Esophagus squamous epithelium (tissue), 5 donors: Measurements from ENCODE around the gene AGMO. TPM values are rescaled to one million over a fixed set of nuclear protein-coding genes. Genes with fewer than 3 reads are reported as not detected.
"Not testable (repeated sequence)": the region's sequence is repeated elsewhere in the genome, so short reads cannot be mapped to it uniquely, and the experiment has no call there.

Experiments used
- DNase-seq: peaks from one replicate; lab custom pipeline; 2025; lab: John Stamatoyannopoulos, UW
- H3K27ac ChIP-seq, 4 donors: fragments of 200-600 bp; sonication (generic); one replicate each; pipeline ENCODE4 v1.5.1; 2016 to 2019; ENCODE audit warnings: mild to moderate bottlenecking in 1 of 4
- H3K27me3 ChIP-seq, 4 donors: fragments of 200-600 bp; sonication (generic); 1 replicate in 3 of 4; 2 replicates in 1 of 4; pipeline versions ENCODE4 v1.5.1 to v1.6.0; 2017 to 2021; ENCODE audit warnings: antibody characterized with exemption in 1 of 4
- H3K36me3 ChIP-seq, 3 donors: fragments of 200-600 bp; sonication (generic); one replicate each; pipeline ENCODE4 v1.5.1; 2016 to 2019
- H3K4me1 ChIP-seq, 3 donors: fragments of 200-600 bp; sonication (generic); one replicate each; pipeline ENCODE4 v1.5.1; 2017 to 2019
- H3K4me3 ChIP-seq, 4 donors: fragments of 200-600 bp; sonication (generic); 1 replicate in 3 of 4; 2 replicates in 1 of 4; pipeline ENCODE4 v1.5.1; 2016 to 2019; ENCODE audit warnings: mild to moderate bottlenecking in 2 of 4, moderate library complexity in 1 of 4
- H3K9me3 ChIP-seq, 3 donors: fragments of 200-600 bp; sonication (generic); one replicate each; pipeline ENCODE4 v1.5.1; 2016 to 2019
- POLR2A ChIP-seq, 4 donors: fragments of 450-650 bp; IDR thresholded peaks; one replicate each; pipeline ENCODE4 v1.6.1; 2017; ENCODE audit warnings: antibody characterized with exemption in 4 of 4, mild to moderate bottlenecking in 4 of 4, moderate library complexity in 3 of 4
- WGBS, 2 donors: methylation state at CpG; one replicate each; pipeline ENCODE4 v1.1.5; 2018; 5-methylcytosine and 5-hydroxymethylcytosine counted together
- intact Hi-C: fragments of 100-400 bp; cut with DNase I; formaldehyde crosslinking; loops from one replicate; pipeline ENCODE4 v1.15.0; 2022
- total RNA-seq, 4 donors: library from RNA; depleted of rRNA; stranded (reverse); fragments of >200 nt; gene quantifications; one replicate each; pipeline ENCODE4 v1.1.0, GENCODE V29; 2016
- TF ChIP-seq, protein P1 (sequence below), 6 experiments: fragments of 450-650 bp in 4 of 6; fragments of 200-600 bp in 2 of 6; sonication (generic) in 2 of 6; IDR thresholded peaks; one replicate each; pipeline ENCODE4 v1.5.1; 2016 to 2019; ENCODE audit warnings: antibody characterized with exemption in 6 of 6, mild to moderate bottlenecking in 4 of 6, moderate library complexity in 4 of 6
- donor health status: DM: yes; HTN: yes; CAD: no.

Gene AGMO
- total RNA-seq, 4 donors from 2014 or later: 0.38 to 0.53 TPM; not detected in 2

DNA sequence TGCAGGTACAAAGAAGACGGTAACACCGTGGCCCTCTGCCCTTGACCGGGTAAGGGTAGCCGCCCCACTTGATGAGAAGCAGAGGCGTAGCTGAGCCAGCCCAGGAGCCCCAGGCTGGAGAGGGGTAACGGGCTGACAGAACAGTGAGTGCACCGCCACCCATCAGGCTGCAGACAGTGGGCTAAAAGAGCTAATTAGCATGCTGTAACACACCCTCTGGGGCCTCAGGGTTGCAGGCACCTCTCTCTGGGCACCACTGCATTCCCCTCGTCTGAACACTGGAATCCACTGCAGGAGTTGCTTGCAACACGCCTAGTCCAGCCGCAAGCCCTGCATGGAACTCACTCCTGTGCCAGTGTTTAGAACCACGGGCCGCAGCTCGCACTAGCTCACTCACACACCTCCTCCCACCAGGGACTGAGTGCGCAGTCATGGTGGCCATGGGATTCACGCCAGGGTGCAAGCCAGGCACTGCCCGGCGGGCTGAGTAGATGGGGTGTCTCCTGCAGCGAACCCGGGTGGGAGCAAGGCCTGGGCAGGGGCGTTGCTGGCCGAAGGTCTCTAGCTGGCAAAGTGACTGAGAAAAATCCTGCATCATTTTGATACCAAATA lies 36.1 kb downstream of the AGMO start:
- no peak for DNase-seq
- H3K27me3 ChIP-seq: no peaks in the 10 kb centered on the region
- H3K27ac ChIP-seq: no peak overlapping the region
- WGBS, 2 donors: 96% methylated on average over 11 to 14 of the region's 21 CpGs
- no peaks in the 10 kb centered on the region for H3K36me3 ChIP-seq
- no peaks in the 10 kb centered on the region for H3K9me3 ChIP-seq
- H3K4me1 ChIP-seq: no peaks in the 10 kb centered on the region
- intact Hi-C loops: no loop called here
- H3K4me3 ChIP-seq: no peak overlapping the region
- TF ChIP-seq POLR2A (IDR thresholded peaks at IDR 0.05): no peak
- TF ChIP-seq, protein P1, sequence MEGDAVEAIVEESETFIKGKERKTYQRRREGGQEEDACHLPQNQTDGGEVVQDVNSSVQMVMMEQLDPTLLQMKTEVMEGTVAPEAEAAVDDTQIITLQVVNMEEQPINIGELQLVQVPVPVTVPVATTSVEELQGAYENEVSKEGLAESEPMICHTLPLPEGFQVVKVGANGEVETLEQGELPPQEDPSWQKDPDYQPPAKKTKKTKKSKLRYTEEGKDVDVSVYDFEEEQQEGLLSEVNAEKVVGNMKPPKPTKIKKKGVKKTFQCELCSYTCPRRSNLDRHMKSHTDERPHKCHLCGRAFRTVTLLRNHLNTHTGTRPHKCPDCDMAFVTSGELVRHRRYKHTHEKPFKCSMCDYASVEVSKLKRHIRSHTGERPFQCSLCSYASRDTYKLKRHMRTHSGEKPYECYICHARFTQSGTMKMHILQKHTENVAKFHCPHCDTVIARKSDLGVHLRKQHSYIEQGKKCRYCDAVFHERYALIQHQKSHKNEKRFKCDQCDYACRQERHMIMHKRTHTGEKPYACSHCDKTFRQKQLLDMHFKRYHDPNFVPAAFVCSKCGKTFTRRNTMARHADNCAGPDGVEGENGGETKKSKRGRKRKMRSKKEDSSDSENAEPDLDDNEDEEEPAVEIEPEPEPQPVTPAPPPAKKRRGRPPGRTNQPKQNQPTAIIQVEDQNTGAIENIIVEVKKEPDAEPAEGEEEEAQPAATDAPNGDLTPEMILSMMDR (IDR thresholded peaks at IDR 0.05): no peak

DNA sequence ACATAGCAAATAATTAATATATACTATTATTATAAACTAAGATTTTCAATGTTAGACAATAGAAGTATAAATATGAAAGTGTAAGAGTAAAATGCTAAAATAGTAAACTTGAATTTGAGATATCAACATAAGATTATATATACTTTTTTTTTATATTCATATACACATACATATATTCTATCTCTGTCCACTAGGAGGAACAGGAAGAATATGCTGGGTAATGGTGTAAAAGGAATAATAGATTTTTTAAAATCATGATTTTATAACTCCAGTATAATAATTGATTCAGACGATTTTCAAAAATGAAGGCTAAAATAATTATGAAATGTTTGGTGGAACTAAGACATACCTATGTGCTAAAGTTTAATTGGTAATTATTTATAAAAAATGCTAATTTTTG lies 37.7 kb downstream of the AGMO start:
- 68 to 86% methylated on average over 1 of the region's 1 CpG for WGBS, 2 donors
- TF ChIP-seq, protein P1 (IDR thresholded peaks at IDR 0.05): no peak
- no peak for TF ChIP-seq POLR2A (IDR thresholded peaks at IDR 0.05)
- Histone ChIP-seq H3K4me3 (no peak overlapping the region), H3K36me3 (no peaks in the 10 kb centered on the region), H3K27ac (no peak overlapping the region), H3K9me3 (no peaks in the 10 kb centered on the region), H3K27me3 (no peaks in the 10 kb centered on the region), H3K4me1 (no peaks in the 10 kb centered on the region)
- no peak for DNase-seq
- intact Hi-C loops: no loop called here

- H3K27me3 ChIP-seq, intact Hi-C loops, H3K4me1 ChIP-seq, H3K9me3 ChIP-seq, H3K27ac ChIP-seq, H3K4me3 ChIP-seq, DNase-seq, H3K36me3 ChIP-seq: not testable (repeated sequence)
- 87% methylated on average over 7 of the region's 7 CpGs; no CpG with 5 or more reads in 1 of the 2 donors for WGBS, 2 donors
Measured at GRCh38 chr7:15517865-15518264, 44.0 kb downstream of the AGMO start.

DNA sequence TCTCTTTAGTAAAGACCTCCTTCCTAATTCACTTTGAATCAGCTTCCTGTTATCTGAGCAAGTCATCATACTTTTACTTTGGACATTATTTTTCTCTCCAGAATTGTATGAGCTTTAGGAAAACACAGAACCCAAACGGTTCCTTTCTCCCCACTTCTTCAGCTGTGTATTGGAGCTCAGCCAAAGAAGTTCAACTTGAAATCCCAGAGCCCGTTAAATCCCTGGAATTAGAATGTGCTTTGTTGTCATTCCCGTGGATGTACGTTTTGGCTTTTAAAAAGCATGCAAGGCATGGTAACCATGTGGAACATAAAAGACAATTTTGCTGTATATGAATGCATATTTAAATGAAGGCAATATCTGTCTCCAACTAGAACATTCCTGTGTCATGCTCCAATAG lies 46.6 kb downstream of the AGMO start:
- TF ChIP-seq, protein P1 (IDR thresholded peaks at IDR 0.05): no peak
- no peak for TF ChIP-seq POLR2A (IDR thresholded peaks at IDR 0.05)
- Histone ChIP-seq H3K27me3 (no peaks in the 10 kb centered on the region), H3K4me1 (no peaks in the 10 kb centered on the region), H3K36me3 (no peaks in the 10 kb centered on the region), H3K9me3 (no peaks in the 10 kb centered on the region), H3K27ac (no peak overlapping the region), H3K4me3 (peak overlapping the region in 1 of 4 donors; percentile 19)
- DNase-seq: no peak
- WGBS, 2 donors: 15 to 29% methylated on average over 4 of the region's 4 CpGs
- intact Hi-C loops: no loop called here

GRCh38 chr7:15508258-15508657 lies 53.6 kb downstream of the AGMO start:
- no peak for DNase-seq
- H3K9me3 ChIP-seq: no peaks in the 10 kb centered on the region
- no peaks in the 10 kb centered on the region for H3K36me3 ChIP-seq
- intact Hi-C loops: no loop called here
- TF ChIP-seq, protein P1 (IDR thresholded peaks at IDR 0.05): no peak
- TF ChIP-seq POLR2A (IDR thresholded peaks at IDR 0.05): no peak
- 62 to 66% methylated on average over 3 of the region's 3 CpGs for WGBS, 2 donors
- H3K27me3 ChIP-seq: no peaks in the 10 kb centered on the region
- no peaks in the 10 kb centered on the region for H3K4me1 ChIP-seq
- H3K27ac ChIP-seq: no peak overlapping the region
- H3K4me3 ChIP-seq: no peak overlapping the region

DNA sequence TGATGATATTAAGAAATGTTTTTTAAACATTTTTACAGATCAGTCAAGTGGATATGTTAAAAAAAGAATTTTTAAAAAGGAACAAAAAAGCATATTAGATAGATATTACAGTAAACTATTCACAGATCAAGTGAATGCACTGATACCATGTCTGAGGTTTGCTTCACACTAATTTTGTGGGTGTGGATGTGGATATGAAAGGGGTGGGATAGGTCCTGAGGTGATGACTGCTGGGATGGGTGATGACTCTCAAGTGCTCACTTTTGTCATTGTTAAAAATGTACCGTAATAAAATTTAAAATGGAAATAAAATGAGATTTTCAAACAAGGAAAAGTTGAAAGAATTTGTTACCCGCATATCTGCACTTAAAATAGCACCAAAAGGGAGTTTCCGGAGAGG lies 54.1 kb downstream of the AGMO start:
- intact Hi-C loops: no loop called here
- WGBS, 2 donors: 61 to 71% methylated on average over 3 of the region's 3 CpGs
- Histone ChIP-seq H3K9me3 (no peaks in the 10 kb centered on the region), H3K36me3 (no peaks in the 10 kb centered on the region), H3K27ac (no peak overlapping the region), H3K4me3 (no peak overlapping the region), H3K4me1 (no peaks in the 10 kb centered on the region), H3K27me3 (no peaks in the 10 kb centered on the region)
- no peak for DNase-seq
- TF ChIP-seq, protein P1 (IDR thresholded peaks at IDR 0.05): no peak
- no peak for TF ChIP-seq POLR2A (IDR thresholded peaks at IDR 0.05)
